Measurements from ENCODE around the gene TENM4.

TENM4 gene

GRCh38 chr11:79170321-79170720 lies 270.5 kb downstream of the TENM4 start:
- no peak overlapping the region for H3K4me3 ChIP-seq (ENCODE audit: low read depth, low read length)
- TF ChIP-seq CTCF (conservative IDR thresholded peaks at IDR 0.05; ENCODE audit: low read depth, low read length): no peak
- no peak for DNase-seq (ENCODE audit: low read depth)

- TF ChIP-seq CTCF (conservative IDR thresholded peaks at IDR 0.05; ENCODE audit: low read depth, low read length): no peak
- H3K4me3 ChIP-seq (ENCODE audit: low read depth, low read length): no peak overlapping the region
- DNase-seq (ENCODE audit: low read depth): no peak
These were observed 272.2 kb downstream of the TENM4 start for GRCh38 chr11:79168530-79169110.

- peak; percentile 19 for DNase-seq (ENCODE audit: low read depth)
- no peak for TF ChIP-seq CTCF (conservative IDR thresholded peaks at IDR 0.05; ENCODE audit: low read depth, low read length)
- no peak overlapping the region for H3K4me3 ChIP-seq (ENCODE audit: low read depth, low read length)
These were observed 273.2 kb downstream of the TENM4 start for GRCh38 chr11:79167510-79168188.

GRCh38 chr11:79165908-79166307 lies 274.9 kb downstream of the TENM4 start:
- H3K4me3 ChIP-seq (ENCODE audit: low read depth, low read length): no peak overlapping the region
- TF ChIP-seq CTCF (conservative IDR thresholded peaks at IDR 0.05; ENCODE audit: low read depth, low read length): no peak
- DNase-seq (ENCODE audit: low read depth): no peak

GRCh38 chr11:79160791-79161403 lies 279.9 kb downstream of the TENM4 start:
- TF ChIP-seq CTCF (conservative IDR thresholded peaks at IDR 0.05; ENCODE audit: low read depth, low read length): no peak
- no peak overlapping the region for H3K4me3 ChIP-seq (ENCODE audit: low read depth, low read length)
- DNase-seq (ENCODE audit: low read depth): no peak

- peak; percentile 11 for DNase-seq (ENCODE audit: low read depth)
- peak; percentile 39 for TF ChIP-seq CTCF (conservative IDR thresholded peaks at IDR 0.05; ENCODE audit: low read depth, low read length)
- no peak overlapping the region for H3K4me3 ChIP-seq (ENCODE audit: low read depth, low read length)
These were observed 281.0 kb downstream of the TENM4 start for GRCh38 chr11:79159657-79160450.

Data from choroid plexus epithelial cell (primary cell).